SU-DHL-6 (cell line): ENCODE measurements around the gene SMAD3.

Experiments used
- H2AFZ ChIP-seq: fragments of 200-600 bp; sonication (generic); 2 replicates; pipeline ENCODE4 v1.6.1; 2014; ENCODE audit warnings: low read depth, mild to moderate bottlenecking, moderate library complexity, mixed read lengths, antibody characterized with exemption, low read length; ENCODE audit not compliant: severe bottlenecking
- H3F3A ChIP-seq: fragments of 200-600 bp; shearing (Covaris generic); 2 replicates; pipeline ENCODE4 v1.6.0; 2016; ENCODE audit warnings: antibody characterized with exemption, mild to moderate bottlenecking; ENCODE audit not compliant: insufficient read depth
- H3K27ac ChIP-seq: fragments of 200-600 bp; sonication (generic); 2 replicates; pipeline ENCODE4 v1.5.1; 2016; ENCODE audit warnings: low read depth, mild to moderate bottlenecking, low read length, moderate library complexity, mixed read lengths
- H3K27me3 ChIP-seq: fragments of 200-600 bp; sonication (generic), shearing (Covaris generic); 2 replicates; pipeline ENCODE4 v1.6.0; 2014; ENCODE audit warnings: mild to moderate bottlenecking, low read length
- H3K36me3 ChIP-seq: fragments of 200-600 bp; sonication (generic); 2 replicates; pipeline ENCODE4 v1.6.1; 2014; ENCODE audit warnings: mild to moderate bottlenecking, low read length, mixed read lengths
- H3K4me2 ChIP-seq: fragments of 300-600, 200-600 bp; shearing (Covaris generic), sonication (generic); 2 replicates; pipeline ENCODE4 v1.6.0; 2014; ENCODE audit warnings: low read length, low read depth, mild to moderate bottlenecking; ENCODE audit not compliant: poor library complexity, severe bottlenecking
- H3K4me3 ChIP-seq: fragments of 200-600 bp; sonication (generic); 2 replicates; pipeline ENCODE4 v1.5.1; 2014; ENCODE audit warnings: antibody characterized with exemption, low read length, mild to moderate bottlenecking, mixed read lengths; ENCODE audit not compliant: insufficient read depth, poor library complexity, severe bottlenecking
- H3K79me2 ChIP-seq: fragments of 200-600 bp; sonication (generic); 2 replicates; pipeline ENCODE4 v1.6.1; 2014; ENCODE audit warnings: mild to moderate bottlenecking, low read length, moderate library complexity; ENCODE audit not compliant: insufficient read depth
- H3K9ac ChIP-seq: fragments of 200-600 bp; sonication (generic); 2 replicates; pipeline ENCODE4 v1.7.0; 2014; ENCODE audit warnings: mild to moderate bottlenecking, low read length
- H3K9me2 ChIP-seq: fragments of 200-600 bp; sonication (generic); replicated peaks from 2 replicates; pipeline ENCODE4 v1.6.1; 2014; ENCODE audit warnings: low read length; ENCODE audit not compliant: insufficient read depth
- H3K9me3 ChIP-seq: fragments of 200-600 bp; sonication (generic); 2 replicates; pipeline ENCODE4 v1.6.1; 2014; ENCODE audit warnings: low read length, mixed read lengths; ENCODE audit not compliant: insufficient read depth
- H4K20me1 ChIP-seq: fragments of 200-600 bp; sonication (generic); 2 replicates; pipeline ENCODE4 v1.6.1; 2014; ENCODE audit warnings: low read depth, mild to moderate bottlenecking, antibody characterized with exemption, low read length, moderate library complexity, mixed read lengths
- CTCF ChIP-seq: fragments of 200-600 bp; sonication (generic); IDR thresholded peaks from one replicate; pipeline ENCODE4 v1.5.1; 2017; ENCODE audit warnings: antibody characterized with exemption, mild to moderate bottlenecking, low read length, moderate library complexity; ENCODE audit not compliant: insufficient read depth, poor library complexity, severe bottlenecking
- EZH2phosphoT487 ChIP-seq: fragments of 200-600 bp; sonication (generic), shearing (Covaris generic); conservative IDR thresholded peaks from 2 replicates; pipeline ENCODE4 v1.6.1; 2018; ENCODE audit warnings: mild to moderate bottlenecking, antibody characterized with exemption, low read length, moderate library complexity, mixed read lengths

Gene SMAD3

GRCh38 chr15:67196222-67196621 is 130.8 kb downstream of the SMAD3 start:
- Histone ChIP-seq H3K4me3 (no peak overlapping the region), H3F3A (no peaks in the 10 kb centered on the region), H3K9me2 (no peaks in the 10 kb centered on the region), H3K36me3 (no peaks in the 10 kb centered on the region), H3K9me3 (no peaks in the 10 kb centered on the region), H3K4me2 (no peak overlapping the region), H3K9ac (no peak overlapping the region), H3K79me2 (no peaks in the 10 kb centered on the region), H4K20me1 (no peaks in the 10 kb centered on the region), H3K27ac (no peak overlapping the region), H3K27me3 (no peaks in the 10 kb centered on the region), H2AFZ (no peak overlapping the region)
- no peak for TF ChIP-seq EZH2phosphoT487
- no peak for TF ChIP-seq CTCF

GRCh38 chr15:67196672-67197363 is 131.4 kb downstream of the SMAD3 start:
- H3K27ac ChIP-seq = no peak overlapping the region
- H3K79me2 ChIP-seq = no peaks in the 10 kb centered on the region
- H2AFZ ChIP-seq = no peak overlapping the region
- no peaks in the 10 kb centered on the region for H4K20me1 ChIP-seq
- no peaks in the 10 kb centered on the region for H3K27me3 ChIP-seq
- no peaks in the 10 kb centered on the region for H3K9me3 ChIP-seq
- no peaks in the 10 kb centered on the region for H3F3A ChIP-seq
- H3K4me2 ChIP-seq = no peak overlapping the region
- no peak overlapping the region for H3K4me3 ChIP-seq
- H3K9ac ChIP-seq = no peak overlapping the region
- H3K36me3 ChIP-seq = no peaks in the 10 kb centered on the region
- H3K9me2 ChIP-seq = no peaks in the 10 kb centered on the region
- no peak for TF ChIP-seq CTCF
- no peak for TF ChIP-seq EZH2phosphoT487

- Histone ChIP-seq H3K27ac (no peak overlapping the region), H3K9me3 (no peaks in the 10 kb centered on the region), H3K36me3 (no peaks in the 10 kb centered on the region), H3K79me2 (no peaks in the 10 kb centered on the region), H2AFZ (no peak overlapping the region), H3F3A (no peaks in the 10 kb centered on the region), H3K4me2 (no peak overlapping the region), H3K27me3 (no peaks in the 10 kb centered on the region), H3K9ac (no peak overlapping the region), H3K4me3 (no peak overlapping the region), H3K9me2 (no peaks in the 10 kb centered on the region), H4K20me1 (no peaks in the 10 kb centered on the region)
- TF ChIP-seq CTCF (no peak), EZH2phosphoT487 (no peak)
Observed at GRCh38 chr15:67197364-67197695, 131.9 kb downstream of the SMAD3 start.
